ENCODE results near the gene BMPER.

DNA sequence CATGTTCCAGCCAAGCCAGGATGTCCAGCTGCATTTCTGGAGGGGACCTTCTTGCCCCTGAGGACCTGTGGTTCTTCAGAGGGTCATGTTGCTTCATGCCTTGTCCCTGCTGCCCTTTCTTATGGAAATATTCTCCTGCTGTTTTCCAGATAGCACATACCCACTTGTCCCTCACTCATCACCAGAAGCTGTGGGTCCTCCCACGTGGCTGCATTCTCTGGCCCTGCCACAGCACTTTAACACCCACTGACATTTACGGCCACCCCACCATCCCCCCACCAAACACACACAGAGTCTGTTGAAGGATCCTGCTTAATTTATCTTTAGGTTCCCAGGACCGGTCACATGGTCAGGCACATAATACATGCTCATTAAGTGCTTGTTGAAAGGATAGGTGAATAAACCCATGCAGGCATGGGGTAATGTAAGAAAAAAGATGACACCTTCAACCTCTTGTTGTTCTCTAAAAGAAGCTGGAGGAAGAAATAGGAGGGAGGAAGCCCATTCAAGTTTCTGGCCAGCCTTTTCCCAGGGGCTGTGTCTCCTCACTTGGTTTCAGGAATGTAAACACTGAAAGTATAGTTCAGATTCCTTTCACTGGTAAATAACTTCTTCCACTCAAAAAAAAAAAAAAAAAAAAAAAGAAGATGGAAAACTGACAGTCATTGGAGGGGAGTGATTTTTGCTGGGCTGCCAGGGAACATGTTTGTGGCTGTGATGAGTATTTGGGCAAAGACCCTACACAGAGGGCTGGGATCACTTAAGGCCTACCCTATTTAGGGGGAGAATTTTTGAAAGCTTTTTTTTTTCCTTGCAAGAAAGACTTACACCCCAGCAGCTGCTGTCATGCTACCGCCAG lies 19.8 kb upstream of the BMPER start:
- TF ChIP-seq GATA3 (IDR thresholded peaks at IDR 0.05; ENCODE audit: low read depth, low read length) (no peak), GATA2 (IDR thresholded peaks at IDR 0.05; ENCODE audit: low read depth, low read length) (no peak)

All from SH-SY5Y (cell line).